Skin epidermis (tissue), 12 donors: ENCODE measurements around the gene CD82.
"Not testable (repeated sequence)": the region's sequence is repeated elsewhere in the genome, so short reads cannot be mapped to it uniquely, and the experiment has no call there.

ENCODE experiments used
- H3K27ac ChIP-seq, 21 experiments: fragments of 200-600 bp; sonication (generic) in 11 of 21; one replicate each; pipeline ENCODE4 v1.5.0; 2020; ENCODE audit warnings: mild to moderate bottlenecking in 3 of 21, inconsistent platforms in 2 of 21, moderate library complexity in 2 of 21
- H3K4me3 ChIP-seq, 7 experiments: fragments of 200-600 bp; sonication (generic) in 2 of 7; one replicate each; pipeline ENCODE4 v1.5.0; 2020; ENCODE audit warnings: inconsistent platforms in 2 of 7, mild to moderate bottlenecking in 2 of 7, moderate library complexity in 1 of 7

The CD82 gene

GRCh38 chr11:44557464-44557863, 8.0 kb upstream of the CD82 start:
- Histone ChIP-seq H3K4me3 (no peak overlapping the region), H3K27ac (peak overlapping the region in 1 of 21 experiments; percentile 35)

GRCh38 chr11:44559207-44559939, 6.1 kb upstream of the CD82 start:
- H3K27ac ChIP-seq: peak overlapping the region in 6 of 21 experiments; percentile 27 to 53 (median 36)
- H3K4me3 ChIP-seq: no peak overlapping the region

- H3K4me3 ChIP-seq: not testable (repeated sequence)
- H3K27ac ChIP-seq: peak overlapping the region in 2 of 21 experiments; percentile 27 to 46
Observed at GRCh38 chr11:44559940-44560300, 5.5 kb upstream of the CD82 start.

- H3K27ac ChIP-seq: no peak overlapping the region
Observed at GRCh38 chr11:44561275-44561805, 4.1 kb upstream of the CD82 start.

GRCh38 chr11:44561964-44562734, 3.3 kb upstream of the CD82 start:
- Histone ChIP-seq H3K4me3 (no peak overlapping the region), H3K27ac (peak overlapping the region in 1 of 21 experiments; percentile 34)

More at GRCh38 chr11:44561275-44561805, 4.1 kb upstream of the CD82 start:
- H3K4me3 ChIP-seq: no peak overlapping the region

- H3K27ac ChIP-seq: peak overlapping the region in 9 of 21 experiments; percentile 89 to 97 (median 94)
- H3K4me3 ChIP-seq: no peak overlapping the region
Observed at GRCh38 chr11:44562845-44563460, 2.5 kb upstream of the CD82 start.

GRCh38 chr11:44563711-44564110, 1.8 kb upstream of the CD82 start:
- peak overlapping the region in 19 of 21 experiments; percentile 84 to 97 (median 93) for H3K27ac ChIP-seq
- no peak overlapping the region for H3K4me3 ChIP-seq

GRCh38 chr11:44564166-44564565, 1.3 kb upstream of the CD82 start:
- Histone ChIP-seq H3K27ac (peak overlapping the region; percentile 1 to 97 (median 92)), H3K4me3 (peak overlapping the region in 2 of 7 experiments; percentile 54 to 58)

GRCh38 chr11:44564670-44565210, 723 bp upstream of the CD82 start:
- Histone ChIP-seq H3K27ac (peak overlapping the region; percentile 1 to 97 (median 92)), H3K4me3 (peak overlapping the region; percentile 47 to 58 (median 54))

- Histone ChIP-seq H3K4me3 (peak overlapping the region; percentile 47 to 58 (median 54)), H3K27ac (peak overlapping the region in 20 of 21 experiments; percentile 52 to 97 (median 90))
Observed at GRCh38 chr11:44565953-44566949, 788 bp downstream of the CD82 start.

- Histone ChIP-seq H3K4me3 (peak overlapping the region in 5 of 7 experiments; percentile 47 to 58 (median 54)), H3K27ac (peak overlapping the region in 17 of 21 experiments; percentile 17 to 97 (median 89))
Observed at GRCh38 chr11:44566952-44567875, 1.8 kb downstream of the CD82 start.

- Histone ChIP-seq H3K4me3 (no peak overlapping the region), H3K27ac (peak overlapping the region in 19 of 21 experiments; percentile 56 to 97 (median 86))
Observed at GRCh38 chr11:44567876-44568256, 2.4 kb downstream of the CD82 start.

GRCh38 chr11:44568331-44568657, 2.8 kb downstream of the CD82 start:
- H3K27ac ChIP-seq: peak overlapping the region in 20 of 21 experiments; percentile 55 to 97 (median 86)
- H3K4me3 ChIP-seq: peak overlapping the region in 2 of 7 experiments; percentile 12 to 13

- H3K4me3 ChIP-seq: peak overlapping the region in 4 of 7 experiments; percentile 0 to 13 (median 12)
- peak overlapping the region in 20 of 21 experiments; percentile 55 to 97 (median 86) for H3K27ac ChIP-seq
Observed at GRCh38 chr11:44568658-44569473, 3.4 kb downstream of the CD82 start.

GRCh38 chr11:44570411-44571155, 5.1 kb downstream of the CD82 start:
- Histone ChIP-seq H3K27ac (peak overlapping the region in 18 of 21 experiments; percentile 23 to 97 (median 85)), H3K4me3 (no peak overlapping the region)

- Histone ChIP-seq H3K27ac (peak overlapping the region in 8 of 21 experiments; percentile 1 to 95 (median 60)), H3K4me3 (no peak overlapping the region)
Observed at GRCh38 chr11:44571871-44572270, 6.4 kb downstream of the CD82 start.
